Activated T-helper 1 cell treated with Interleukin-2 at 50 U/mL for 16 hours (primary cell): ENCODE measurements around the gene UTP25.
"Not testable (repeated sequence)": the region's sequence is repeated elsewhere in the genome, so short reads cannot be mapped to it uniquely, and the experiment has no call there.

Experiments used
- DNase-seq: peaks from one replicate; pipeline ENCODE4 v3.0.0-alpha.2; 2020; ENCODE audit warnings: low read depth

Gene UTP25

DNA sequence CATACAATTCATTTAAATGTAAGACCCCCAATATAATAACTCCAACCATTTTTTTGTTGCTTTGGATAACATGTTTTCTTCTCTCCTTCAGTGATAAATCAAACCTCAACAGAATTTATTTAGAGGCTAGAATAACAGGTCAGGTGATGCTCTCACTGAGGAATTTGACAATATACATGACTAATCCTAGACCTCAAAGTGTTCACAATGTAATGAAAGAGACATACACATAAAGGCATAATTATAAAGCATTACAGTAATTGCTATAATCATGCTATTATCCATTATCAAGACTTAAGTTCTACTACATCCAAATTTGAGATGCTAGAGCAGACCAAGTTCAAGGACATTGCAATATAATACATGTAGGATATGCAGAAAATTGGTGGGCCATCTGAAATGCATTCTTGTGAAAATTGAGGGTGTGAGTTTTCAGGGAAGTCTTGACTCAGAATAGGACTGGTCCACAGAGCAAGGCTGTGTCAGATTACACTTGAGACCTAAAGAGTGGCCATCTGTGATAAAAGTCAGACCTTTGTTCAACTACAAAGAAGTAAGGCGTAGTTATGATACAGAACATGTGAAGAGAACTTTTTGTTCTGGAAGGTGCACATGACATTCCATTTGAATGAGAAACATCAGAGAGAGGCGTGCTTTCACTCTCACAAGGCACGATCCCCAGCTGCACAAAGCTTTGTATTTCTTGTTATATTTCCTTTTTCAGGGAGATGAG, 45.5 kb downstream of the UTP25 start:
- DNase-seq = no peak

DNA sequence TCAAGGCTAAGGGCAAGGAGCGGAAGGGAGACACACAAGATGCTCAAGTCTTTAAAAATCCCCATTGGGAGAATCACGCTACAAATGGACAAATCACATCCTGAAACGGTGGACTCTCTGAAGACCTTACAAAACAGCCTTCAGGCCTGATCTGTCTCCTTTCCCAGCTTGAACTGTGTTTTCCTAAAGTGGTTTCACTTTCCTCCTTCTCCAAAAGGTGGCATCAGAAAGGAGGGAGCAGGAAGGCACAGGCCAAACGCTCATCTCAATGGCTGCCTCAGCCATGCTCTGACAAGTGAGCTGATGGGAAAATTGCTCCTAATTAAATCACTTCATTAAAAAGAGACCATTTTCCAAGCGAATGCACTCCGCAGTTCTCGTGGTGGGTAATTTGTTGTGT, 47.7 kb downstream of the UTP25 start:
- no peak for DNase-seq

DNA sequence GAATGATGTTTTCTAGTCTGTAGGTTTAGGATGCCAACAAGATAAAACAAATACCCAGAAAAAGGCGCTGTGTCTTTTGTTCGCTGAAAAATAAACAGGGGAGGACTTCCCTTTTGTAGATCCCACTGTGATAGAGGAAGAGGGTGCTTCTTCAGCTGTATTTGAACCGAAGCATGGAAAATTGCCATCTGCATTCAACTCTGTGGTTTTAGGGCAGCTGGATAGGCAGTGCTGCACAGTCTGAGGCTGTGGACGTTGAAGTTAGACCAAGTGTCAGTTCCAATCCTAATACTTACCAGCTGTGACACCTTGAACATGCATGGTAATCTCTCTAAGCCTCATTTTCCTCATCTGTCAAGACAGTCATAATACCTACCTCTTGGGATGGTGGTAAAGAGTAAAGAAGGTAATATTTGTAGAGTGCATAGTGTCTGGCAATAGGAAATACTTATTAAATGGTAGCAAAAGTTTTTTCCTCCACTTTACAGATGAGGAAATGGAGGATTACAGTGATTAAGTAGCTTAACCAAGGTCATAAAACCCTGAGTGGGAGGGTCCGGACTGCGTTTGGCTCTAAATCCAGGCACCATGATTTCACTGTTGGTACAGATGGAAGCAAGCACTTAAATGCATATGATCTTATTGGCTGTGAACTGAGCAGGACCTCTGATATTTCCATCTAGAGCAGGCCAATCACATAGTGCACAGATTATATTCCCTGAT, 48.5 kb downstream of the UTP25 start:
- DNase-seq = no peak

DNA sequence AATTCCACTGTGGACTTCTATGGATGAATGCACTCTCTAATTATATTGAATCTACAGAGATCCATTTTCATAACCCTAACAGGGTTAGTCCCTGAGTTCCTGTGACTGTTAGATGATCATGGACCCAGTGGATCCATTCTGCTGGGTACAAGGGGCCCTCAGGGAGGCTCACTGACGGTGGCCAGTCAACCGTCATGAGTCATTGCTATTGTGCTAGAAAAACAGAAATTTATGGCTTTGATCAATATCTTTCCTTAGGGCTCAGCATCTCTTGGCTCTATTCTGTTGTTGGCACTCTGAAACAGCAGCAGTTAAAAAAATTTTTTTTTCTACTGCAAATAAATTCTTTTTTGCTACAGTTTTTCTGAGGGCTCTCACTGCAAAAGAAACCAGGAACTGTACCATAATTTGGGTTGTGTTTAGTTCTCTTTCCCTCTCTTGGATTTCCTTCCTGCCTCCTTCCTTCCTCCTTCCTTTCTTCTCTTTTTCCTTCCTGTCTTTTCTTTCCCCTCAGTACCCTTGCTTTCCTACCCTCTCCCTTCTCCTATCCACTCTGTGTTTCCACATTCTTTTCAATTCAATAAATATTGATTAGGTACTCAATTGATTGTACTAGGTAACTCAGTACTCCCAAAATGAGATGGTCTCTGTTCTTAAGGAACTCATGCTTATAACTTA, 49.5 kb downstream of the UTP25 start:
- DNase-seq = no peak

DNA sequence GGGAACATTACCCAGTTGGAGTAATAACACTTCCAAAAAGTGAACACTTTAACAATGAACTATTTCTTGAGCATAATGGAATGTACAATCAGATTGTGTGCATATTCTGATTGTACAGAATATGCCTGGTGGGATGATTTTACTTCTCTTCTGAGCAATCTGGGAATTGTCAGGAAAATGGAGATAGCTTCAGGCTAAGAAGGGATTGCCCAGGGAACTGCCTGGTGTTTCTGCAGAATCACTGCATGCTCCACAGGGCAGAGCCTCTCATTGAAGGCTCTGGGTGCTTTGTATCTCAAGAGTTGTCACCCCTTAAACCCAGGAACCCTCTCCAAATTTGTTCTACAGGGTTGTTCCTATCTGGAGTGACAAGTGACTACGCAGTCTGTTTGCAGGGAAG, 51.2 kb downstream of the UTP25 start:
- no peak for DNase-seq

DNA sequence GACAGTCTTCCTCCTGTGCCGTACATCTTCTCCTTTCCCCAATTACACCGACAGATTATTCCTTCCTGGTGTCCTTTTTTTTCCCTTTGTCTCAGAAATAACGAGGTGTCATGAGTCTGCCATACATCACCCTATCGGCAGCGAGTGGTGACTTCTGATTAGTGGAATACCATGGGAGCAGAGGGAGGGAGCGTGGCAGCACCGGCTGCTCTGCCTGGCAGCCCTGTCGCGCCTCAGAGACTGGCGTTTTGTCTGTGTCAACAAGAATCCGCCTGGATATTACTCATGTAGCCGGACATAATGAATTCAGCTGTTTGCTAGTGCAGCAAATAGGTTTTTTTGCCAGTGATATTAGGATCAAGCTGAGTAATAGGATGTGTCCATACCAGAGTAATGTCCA, 51.8 kb downstream of the UTP25 start:
- no peak for DNase-seq

DNA sequence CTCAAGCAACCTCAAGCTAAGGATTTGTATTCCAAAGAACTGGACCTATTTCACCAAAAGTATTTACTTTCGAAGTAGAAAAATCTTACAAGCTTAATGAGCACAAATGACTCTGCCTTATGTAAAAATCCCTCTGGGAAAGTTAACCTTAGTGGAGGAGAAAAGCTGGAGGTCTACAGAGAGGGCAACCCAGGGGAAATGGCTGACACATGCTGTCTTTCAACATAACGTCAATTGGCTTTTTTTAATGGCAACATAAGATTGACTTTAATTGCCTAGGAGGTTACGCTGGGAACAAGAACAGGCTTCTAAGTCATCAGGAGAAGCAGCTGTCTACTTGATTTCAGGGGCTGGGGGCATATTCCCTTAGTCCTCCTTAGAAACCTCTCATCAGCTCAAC, 52.3 kb downstream of the UTP25 start:
- no peak for DNase-seq

DNA sequence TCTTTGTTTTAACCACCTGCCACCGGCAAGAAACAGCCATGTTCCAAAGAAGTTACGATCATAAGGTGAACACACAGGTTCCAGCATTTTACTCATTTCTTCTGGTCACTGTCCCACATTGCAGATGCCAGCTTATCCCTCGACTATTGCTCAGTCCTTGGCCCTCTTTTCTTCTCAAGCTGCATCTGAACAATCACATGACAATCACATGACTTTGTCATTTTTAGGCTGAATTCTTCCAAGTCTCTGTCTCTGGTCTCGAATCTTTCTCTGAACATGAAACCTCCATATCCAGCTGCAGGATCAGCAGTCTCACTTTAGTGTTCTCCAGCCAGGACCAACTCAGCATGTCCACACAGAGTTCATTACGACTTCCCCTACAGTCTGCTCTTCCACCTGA, 53.8 kb downstream of the UTP25 start:
- no peak for DNase-seq

DNA sequence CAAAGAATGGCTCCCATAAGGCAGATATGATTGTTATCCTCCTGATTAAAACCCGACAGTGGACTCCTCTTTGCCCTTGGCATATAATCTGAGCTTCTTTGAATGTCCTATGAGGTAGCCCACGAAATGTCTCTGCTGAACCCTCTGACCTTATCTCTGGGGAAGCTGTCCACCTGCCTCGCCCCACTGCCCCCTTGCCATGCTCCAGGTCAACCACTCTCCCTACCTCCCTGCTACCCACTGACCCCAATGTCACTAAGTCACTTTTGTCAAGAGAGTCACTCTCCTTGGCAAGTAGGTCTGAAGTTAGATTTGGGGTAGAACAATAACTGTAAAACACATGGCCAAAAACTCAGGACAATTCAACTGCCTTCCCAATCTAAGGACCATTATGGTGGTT, 54.5 kb downstream of the UTP25 start:
- no peak for DNase-seq

DNA sequence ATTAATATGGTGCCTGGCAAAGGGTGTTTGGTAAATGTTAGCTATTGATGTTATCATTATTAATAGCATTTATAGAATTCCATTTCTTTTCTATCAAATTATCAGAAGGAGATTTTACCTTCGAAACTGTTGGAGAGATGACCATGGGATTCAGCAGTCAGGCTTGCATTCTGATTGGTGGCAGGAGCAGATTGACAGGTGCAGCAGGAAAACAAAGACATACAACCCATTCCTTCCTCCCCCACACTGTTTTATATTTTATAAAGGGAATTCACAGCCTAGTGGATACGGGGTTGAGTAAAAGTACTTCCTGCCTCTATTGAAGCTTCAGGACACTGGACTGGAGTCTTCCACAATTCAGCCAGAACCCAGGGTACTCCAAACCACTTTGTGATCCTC, 55.2 kb downstream of the UTP25 start:
- DNase-seq = no peak

DNA sequence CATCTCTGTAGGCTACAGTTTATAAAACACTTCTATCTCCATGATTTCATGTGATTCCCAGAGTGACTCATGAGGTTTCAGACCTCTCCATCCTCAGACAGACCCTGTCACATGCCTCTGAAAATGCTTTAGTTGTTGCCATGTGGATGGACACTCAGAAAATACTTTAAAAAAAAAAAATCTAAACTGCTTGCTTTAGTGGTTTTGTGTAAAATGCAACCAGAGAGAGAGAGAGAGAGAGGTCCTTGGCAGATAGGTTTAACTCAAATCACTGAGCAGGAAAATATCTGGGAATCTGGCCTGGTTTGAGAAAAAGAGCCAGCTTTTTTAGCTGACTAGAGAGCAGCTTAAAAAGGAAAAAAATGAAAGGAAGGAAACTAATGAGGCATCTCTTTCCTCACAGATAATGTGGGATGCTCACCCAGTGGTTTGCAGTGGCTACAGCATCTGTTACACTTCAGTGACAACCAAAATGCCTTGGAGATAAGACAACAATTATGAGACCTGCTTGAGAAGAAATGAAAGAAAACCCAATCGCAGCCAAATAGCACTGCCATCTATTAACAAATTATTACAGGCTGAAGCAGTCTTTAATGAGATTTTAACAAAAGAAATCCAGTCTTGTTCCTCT, 55.7 kb downstream of the UTP25 start:
- no peak for DNase-seq

DNA sequence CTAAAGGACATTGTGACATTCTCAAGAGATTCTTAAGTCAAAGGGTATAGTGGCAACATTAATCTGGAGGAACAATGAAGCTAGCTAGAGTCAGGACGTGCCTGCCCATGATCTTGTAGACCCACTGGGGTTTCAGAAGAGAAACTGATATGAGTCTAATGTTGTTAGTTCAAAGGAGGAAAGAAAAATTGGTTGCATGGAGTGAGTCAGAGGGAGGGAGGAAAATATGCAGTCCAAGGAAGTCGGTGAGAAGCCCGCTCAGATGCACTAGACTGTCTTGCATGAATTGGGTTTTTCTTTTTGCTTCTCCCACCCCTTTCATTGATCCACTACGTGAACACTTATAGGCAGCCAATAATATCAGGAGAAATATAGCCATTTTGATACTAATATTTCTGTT, 56.5 kb downstream of the UTP25 start:
- no peak for DNase-seq

DNA sequence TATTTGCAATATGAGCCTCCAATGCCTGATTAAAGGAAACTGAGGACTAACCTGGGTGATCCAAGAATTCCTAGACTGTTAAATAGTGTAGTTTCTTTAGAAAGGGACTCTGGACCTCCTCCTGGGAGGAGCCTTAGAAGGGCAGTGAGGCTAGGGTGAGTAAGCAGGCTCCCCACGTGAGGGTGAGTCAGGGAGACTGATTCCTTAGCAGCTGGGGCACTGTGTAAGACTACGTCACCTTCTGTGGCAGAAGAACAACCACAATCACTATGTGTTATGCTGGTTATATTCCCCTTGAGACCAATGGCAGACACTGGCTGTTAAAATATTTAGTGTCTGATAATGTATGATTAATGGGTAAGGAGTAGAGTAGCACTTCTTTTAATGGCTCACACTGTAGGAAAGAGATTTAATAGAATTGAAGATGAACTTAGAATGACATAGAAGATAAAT, 56.9 kb downstream of the UTP25 start:
- no peak for DNase-seq

DNA sequence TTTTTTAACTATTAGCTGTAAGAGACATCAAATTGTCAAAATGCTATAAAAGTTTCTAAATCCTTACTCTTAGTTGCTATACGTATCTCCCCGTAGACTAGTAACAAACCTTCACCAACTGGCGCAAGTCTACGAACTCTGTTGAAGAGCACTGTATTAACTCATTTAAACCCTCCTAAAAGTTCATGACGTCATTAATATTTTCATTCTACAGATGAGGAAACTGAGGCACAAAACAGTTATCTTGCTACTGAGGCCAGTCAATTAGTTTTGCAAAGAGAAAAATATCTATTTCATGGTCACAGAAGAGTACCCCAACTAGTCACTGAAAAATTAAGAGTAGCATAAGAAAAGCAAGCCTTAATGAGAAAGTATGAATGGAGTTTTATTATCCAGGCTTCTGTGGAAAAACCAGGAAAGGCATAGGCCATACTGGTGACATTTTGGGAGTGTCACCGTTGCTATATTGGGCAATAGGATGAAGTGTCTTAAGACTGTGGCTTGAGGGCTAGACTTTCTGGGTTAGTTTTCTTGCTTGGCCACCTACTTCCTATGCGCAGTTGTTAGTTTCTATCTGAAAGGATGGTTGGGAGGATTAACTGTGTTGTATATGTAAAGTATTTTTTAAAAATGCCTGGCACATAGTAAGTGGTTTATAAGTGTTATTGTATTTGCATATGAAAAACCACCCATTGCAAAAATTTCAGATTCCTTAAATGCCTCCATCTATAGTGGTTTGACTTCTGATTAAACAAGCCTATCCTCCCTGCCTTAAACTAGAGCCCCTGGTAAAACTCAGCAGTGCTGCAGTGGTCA, 57.8 kb downstream of the UTP25 start:
- DNase-seq = no peak

DNA sequence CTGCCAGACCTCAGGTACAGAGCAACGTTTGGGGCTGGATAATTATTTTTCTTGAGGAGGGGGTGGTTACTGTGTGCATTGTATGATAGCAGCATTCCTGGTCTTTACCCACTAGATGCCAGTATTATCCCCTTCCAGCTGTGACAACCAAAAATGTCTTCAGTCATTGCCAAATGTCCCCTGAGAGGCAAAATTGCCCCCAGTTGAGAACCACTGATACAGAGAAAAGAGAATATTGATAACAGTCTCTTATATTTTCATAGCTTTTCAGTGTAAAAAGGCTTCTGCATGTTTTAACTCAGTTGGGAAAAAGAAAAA, 58.4 kb downstream of the UTP25 start:
- no peak for DNase-seq

DNA sequence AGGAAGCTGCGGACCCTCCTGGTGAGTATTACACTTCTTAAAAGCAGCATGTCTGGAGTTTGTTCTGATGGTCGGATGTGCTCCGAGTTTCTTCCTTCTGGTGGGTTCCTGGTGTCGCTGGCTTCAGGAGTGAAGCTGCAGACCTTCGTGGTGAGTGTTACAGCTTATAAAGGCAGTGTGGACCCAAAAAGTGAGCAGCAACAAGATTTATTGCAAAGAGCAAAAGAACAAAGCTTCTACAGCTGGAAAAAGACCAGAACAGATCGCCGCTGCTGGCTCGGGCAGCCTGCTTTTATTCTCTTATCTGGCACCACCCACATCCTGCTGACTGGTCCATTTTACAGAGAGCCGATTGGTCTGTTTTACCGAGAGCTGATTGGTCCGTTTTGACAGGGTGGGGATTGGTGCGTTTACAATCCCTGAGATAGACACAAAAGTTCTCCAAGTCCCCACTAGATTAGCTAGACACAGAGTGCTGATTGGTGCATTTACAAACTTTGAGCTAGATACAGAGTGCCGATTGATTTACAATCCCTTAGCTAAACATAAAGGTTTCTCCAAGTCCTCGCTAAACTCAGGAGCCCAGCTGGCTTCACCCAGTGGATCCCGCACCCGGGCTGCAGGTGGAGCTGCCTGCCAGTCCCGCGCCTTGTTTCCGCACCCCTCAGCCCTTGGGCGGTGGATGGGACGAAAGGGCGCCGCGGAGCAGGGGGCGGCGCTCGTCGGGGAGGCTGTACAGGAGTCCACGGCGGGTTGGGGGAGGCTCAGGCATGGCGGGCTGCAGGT, 60.7 kb downstream of the UTP25 start:
- not testable (repeated sequence) for DNase-seq

DNA sequence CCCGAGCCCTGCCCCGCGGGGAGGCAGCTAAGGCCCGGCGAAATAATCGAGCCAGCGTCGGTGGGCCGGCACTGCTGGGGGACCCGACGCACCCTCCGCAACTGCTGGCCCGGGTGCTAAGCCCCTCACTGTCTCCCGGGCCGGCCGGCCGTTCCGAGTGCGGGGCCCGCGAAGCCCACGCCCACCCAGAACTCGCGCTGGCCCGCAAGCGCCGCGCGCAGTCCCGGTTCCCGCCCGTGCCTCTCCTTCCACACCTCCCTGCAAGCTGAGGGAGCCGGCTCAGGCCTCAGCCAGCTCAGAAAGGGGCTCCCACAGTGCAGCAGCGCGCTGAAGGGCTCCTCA, 61.3 kb downstream of the UTP25 start:
- no peak for DNase-seq

DNA sequence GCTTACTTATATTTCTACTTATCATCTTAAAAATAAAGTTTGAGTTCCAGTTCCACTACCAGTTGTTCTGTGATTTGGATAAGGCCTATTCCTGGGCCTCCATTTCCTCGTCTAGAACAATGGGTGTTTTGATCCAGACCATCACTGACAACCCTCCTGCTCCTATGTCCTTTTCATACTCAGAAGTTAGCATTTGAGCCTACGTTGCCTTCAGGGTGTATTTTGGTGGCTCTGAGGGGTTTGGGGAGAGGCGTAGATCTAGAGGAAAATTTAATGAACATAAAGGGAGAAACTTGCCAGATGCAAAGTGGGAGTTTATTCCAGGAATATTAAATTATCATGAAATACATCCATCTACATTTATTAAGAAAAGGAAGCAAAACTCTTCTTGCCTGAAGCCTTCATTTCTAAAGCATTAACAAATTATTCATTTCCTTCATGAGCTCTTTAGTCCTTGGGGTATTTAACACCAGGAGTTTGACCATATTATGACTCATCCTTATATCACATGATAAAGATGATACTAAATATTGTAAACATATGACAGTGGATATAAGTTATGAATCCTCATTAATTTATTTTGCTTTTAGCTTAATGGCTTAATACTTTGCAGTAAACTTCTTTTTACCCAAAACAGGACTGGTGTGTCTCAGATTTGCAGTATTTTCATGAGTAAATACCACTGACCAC, 63.0 kb downstream of the UTP25 start:
- DNase-seq = no peak

DNA sequence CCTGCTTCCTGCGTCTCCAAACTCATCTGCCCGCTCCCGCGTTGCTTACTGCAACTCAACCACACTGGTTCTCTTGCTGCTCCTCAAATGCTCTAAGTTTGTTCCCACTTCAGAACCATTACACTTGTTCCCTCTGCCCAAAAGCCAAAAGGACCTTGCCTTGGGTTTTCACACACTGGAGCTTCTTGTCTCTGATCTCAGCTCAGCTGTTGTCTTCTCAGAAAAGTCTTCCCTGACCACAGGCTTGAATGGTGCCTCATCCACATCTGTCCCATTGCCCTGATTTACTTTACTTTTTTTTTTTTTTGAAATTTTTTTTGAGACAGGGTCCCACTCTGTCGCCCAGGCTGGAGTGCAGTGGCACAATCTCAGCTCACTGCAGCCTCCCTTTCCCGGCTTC, 66.0 kb downstream of the UTP25 start:
- no peak for DNase-seq

DNA sequence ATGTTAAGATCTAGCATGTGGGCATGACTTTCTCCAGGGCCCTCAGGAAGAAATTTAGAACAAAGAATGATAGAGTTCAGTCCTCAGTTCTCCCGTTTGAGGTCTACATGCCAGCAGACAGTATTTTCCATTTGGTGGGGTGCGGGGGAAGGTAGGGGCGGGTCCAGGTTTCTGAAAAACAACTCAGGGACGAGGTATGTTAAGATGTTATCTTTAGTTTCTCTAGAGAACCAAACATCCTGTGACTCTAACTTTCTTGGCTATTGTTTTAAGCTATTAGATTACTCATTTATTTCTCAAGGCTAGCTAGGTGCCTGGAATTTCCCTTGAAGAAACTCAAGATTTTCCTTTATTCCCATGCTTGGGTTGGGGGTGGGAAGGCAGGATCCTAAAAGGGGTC, 67.9 kb downstream of the UTP25 start:
- DNase-seq = no peak

DNA sequence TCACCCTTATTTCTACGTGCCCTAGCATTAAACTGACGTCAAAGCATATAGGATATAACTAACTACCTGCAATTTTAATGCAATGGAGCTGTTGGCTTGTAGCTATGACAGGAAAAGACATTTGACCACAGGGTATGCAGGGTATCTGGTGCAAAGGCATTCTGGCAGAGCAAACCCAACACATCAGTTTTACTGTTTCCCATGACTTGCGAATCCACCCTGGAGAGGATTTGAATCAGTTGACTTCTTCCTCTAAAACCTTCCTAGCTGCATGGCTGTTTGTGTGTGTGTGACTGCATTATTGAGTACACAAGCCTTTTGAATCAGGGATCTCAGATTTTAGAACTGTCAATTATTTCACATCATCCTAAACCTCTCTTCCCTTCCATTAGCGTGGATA, 68.6 kb downstream of the UTP25 start:
- no peak for DNase-seq
